ENCODE measurements around the gene REEP5. TPM values are rescaled to one million over a fixed set of nuclear protein-coding genes. Genes with fewer than 3 reads are reported as not detected.
A peak's percentile ranks its signal among the peaks of the same experiment; 100 is the strongest.
"Not testable (repeated sequence)": the region's sequence is repeated elsewhere in the genome, so short reads cannot be mapped to it uniquely, and the experiment has no call there.

REEP5 gene
- polyA plus RNA-seq, 2 donors, result 25.4 to 36.8 TPM

DNA sequence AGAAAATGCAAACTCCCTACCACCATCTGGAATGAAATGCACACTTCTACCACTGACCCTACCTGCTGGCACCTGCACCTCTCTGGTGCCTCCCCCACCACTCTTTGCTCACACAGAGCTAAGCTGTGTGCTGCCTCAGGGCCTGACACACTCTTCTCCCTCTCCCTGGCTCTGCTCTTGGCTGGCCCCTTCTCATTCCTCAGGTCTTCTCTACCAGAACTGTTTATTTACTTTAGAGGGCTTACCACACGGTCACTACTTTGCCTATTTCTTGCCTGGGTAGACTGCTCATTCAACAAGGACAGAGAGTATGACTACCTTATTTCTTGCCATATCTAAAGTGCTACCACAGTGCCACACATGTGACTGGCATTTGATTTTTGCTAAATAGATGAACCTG, 3.3 kb downstream of the REEP5 start:
- Histone ChIP-seq H3K9me3 (ENCODE audit: control insufficient read depth in 2 of 2, insufficient read depth in 1 of 2, low read depth in 1 of 2, low read length in 1 of 2) (no peaks in the 10 kb centered on the region), H3K4me1 (ENCODE audit: control insufficient read depth in 2 of 2, insufficient read depth in 2 of 2, low read length in 1 of 2) (peaks cover 2 to 5% of the 10 kb centered on the region in 2 donors), H3K27ac (ENCODE audit: low read depth in 2 of 2, low read length in 1 of 2) (no peak overlapping the region), H3K36me3 (ENCODE audit: control insufficient read depth in 2 of 2, insufficient read depth in 2 of 2, low read length in 1 of 2) (peaks cover 3% of the 10 kb centered on the region in 2 donors), H3K27me3 (ENCODE audit: control insufficient read depth in 1 of 2, insufficient read depth in 2 of 2, low read length in 2 of 2) (no peaks in the 10 kb centered on the region), H3K4me3 (ENCODE audit: low read depth in 1 of 2, low read length in 2 of 2) (no peak overlapping the region)
- WGBS, 2 donors, result 36 to 55% methylated on average over 1 of the region's 1 CpG

- Histone ChIP-seq H3K4me3 (ENCODE audit: low read depth in 1 of 2, low read length in 2 of 2) (no peak overlapping the region), H3K27ac (ENCODE audit: low read depth in 2 of 2, low read length in 1 of 2) (no peak overlapping the region), H3K9me3 (ENCODE audit: control insufficient read depth in 2 of 2, insufficient read depth in 1 of 2, low read depth in 1 of 2, low read length in 1 of 2) (no peaks in the 10 kb centered on the region), H3K36me3 (ENCODE audit: control insufficient read depth in 2 of 2, insufficient read depth in 2 of 2, low read length in 1 of 2) (peaks cover 3% of the 10 kb centered on the region in 2 donors), H3K27me3 (ENCODE audit: control insufficient read depth in 1 of 2, insufficient read depth in 2 of 2, low read length in 2 of 2) (no peaks in the 10 kb centered on the region), H3K4me1 (ENCODE audit: control insufficient read depth in 2 of 2, insufficient read depth in 2 of 2, low read length in 1 of 2) (peaks cover 2 to 5% of the 10 kb centered on the region in 2 donors)
- WGBS, 2 donors, result 65 to 75% methylated on average over 3 of the region's 3 CpGs
Observed at GRCh38 chr5:112918136-112918535, 3.9 kb downstream of the REEP5 start.

- H3K4me1 ChIP-seq (ENCODE audit: control insufficient read depth in 2 of 2, insufficient read depth in 2 of 2, low read length in 1 of 2), result peaks cover 2 to 5% of the 10 kb centered on the region in 2 donors
- no peaks in the 10 kb centered on the region for H3K9me3 ChIP-seq (ENCODE audit: control insufficient read depth in 2 of 2, insufficient read depth in 1 of 2, low read depth in 1 of 2, low read length in 1 of 2)
- no peaks in the 10 kb centered on the region for H3K27me3 ChIP-seq (ENCODE audit: control insufficient read depth in 1 of 2, insufficient read depth in 2 of 2, low read length in 2 of 2)
- 89 to 96% methylated on average over 2 of the region's 2 CpGs for WGBS, 2 donors
- H3K36me3 ChIP-seq (ENCODE audit: control insufficient read depth in 2 of 2, insufficient read depth in 2 of 2, low read length in 1 of 2), result peaks cover 3% of the 10 kb centered on the region in 2 donors
- no peak overlapping the region for H3K4me3 ChIP-seq (ENCODE audit: low read depth in 1 of 2, low read length in 2 of 2)
- H3K27ac ChIP-seq (ENCODE audit: low read depth in 2 of 2, low read length in 1 of 2), result no peak overlapping the region
Observed at GRCh38 chr5:112917453-112917995, 4.5 kb downstream of the REEP5 start.

- WGBS, 2 donors, result 48 to 56% methylated on average over 1 of the region's 1 CpG
- Histone ChIP-seq H3K4me1 (ENCODE audit: control insufficient read depth in 2 of 2, insufficient read depth in 2 of 2, low read length in 1 of 2) (peaks cover 2 to 5% of the 10 kb centered on the region in 2 donors), H3K27ac (ENCODE audit: low read depth in 2 of 2, low read length in 1 of 2) (no peak overlapping the region), H3K27me3 (ENCODE audit: control insufficient read depth in 1 of 2, insufficient read depth in 2 of 2, low read length in 2 of 2) (no peaks in the 10 kb centered on the region), H3K36me3 (ENCODE audit: control insufficient read depth in 2 of 2, insufficient read depth in 2 of 2, low read length in 1 of 2) (peaks cover 3% of the 10 kb centered on the region in 2 donors), H3K9me3 (ENCODE audit: control insufficient read depth in 2 of 2, insufficient read depth in 1 of 2, low read depth in 1 of 2, low read length in 1 of 2) (no peaks in the 10 kb centered on the region), H3K4me3 (ENCODE audit: low read depth in 1 of 2, low read length in 2 of 2) (no peak overlapping the region)
Observed at GRCh38 chr5:112915831-112916230, 6.2 kb downstream of the REEP5 start.

DNA sequence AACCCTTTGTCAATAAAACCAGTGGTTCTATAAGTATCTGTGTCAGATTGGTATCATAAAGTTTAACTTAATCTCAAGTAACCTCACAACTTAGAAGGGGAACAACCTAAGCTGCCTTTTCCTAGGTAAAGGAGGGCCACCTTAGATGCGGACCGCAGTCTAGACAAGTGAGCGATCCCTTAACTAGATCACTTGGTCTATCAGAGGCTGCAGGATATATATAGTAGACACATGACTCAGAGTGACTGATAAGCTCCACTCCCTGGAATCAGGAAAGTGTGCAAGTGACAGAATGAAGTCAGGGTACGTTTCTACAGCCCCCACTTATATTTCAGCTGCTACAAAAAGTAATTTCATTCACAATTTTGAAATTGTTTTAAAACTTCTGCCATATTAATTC, 7.4 kb downstream of the REEP5 start:
- Histone ChIP-seq H3K27ac (ENCODE audit: low read depth in 2 of 2, low read length in 1 of 2) (peak overlapping the region in 1 of 2 donors; percentile 13), H3K4me3 (ENCODE audit: low read depth in 1 of 2, low read length in 2 of 2) (no peak overlapping the region), H3K27me3 (ENCODE audit: control insufficient read depth in 1 of 2, insufficient read depth in 2 of 2, low read length in 2 of 2) (no peaks in the 10 kb centered on the region), H3K4me1 (ENCODE audit: control insufficient read depth in 2 of 2, insufficient read depth in 2 of 2, low read length in 1 of 2) (peaks cover 2 to 5% of the 10 kb centered on the region in 2 donors), H3K9me3 (ENCODE audit: control insufficient read depth in 2 of 2, insufficient read depth in 1 of 2, low read depth in 1 of 2, low read length in 1 of 2) (no peaks in the 10 kb centered on the region), H3K36me3 (ENCODE audit: control insufficient read depth in 2 of 2, insufficient read depth in 2 of 2, low read length in 1 of 2) (peaks cover 3 to 5% of the 10 kb centered on the region in 2 donors)
- 82 to 87% methylated on average over 4 of the region's 4 CpGs for WGBS, 2 donors

GRCh38 chr5:112910529-112910928, 11.5 kb downstream of the REEP5 start:
- Histone ChIP-seq H3K4me3 (ENCODE audit: low read depth in 1 of 2, low read length in 2 of 2) (no peak overlapping the region), H3K27me3 (ENCODE audit: control insufficient read depth in 1 of 2, insufficient read depth in 2 of 2, low read length in 2 of 2) (no peaks in the 10 kb centered on the region), H3K36me3 (ENCODE audit: control insufficient read depth in 2 of 2, insufficient read depth in 2 of 2, low read length in 1 of 2) (peaks cover 0 to 4% of the 10 kb centered on the region in 2 donors), H3K9me3 (ENCODE audit: control insufficient read depth in 2 of 2, insufficient read depth in 1 of 2, low read depth in 1 of 2, low read length in 1 of 2) (no peaks in the 10 kb centered on the region), H3K27ac (ENCODE audit: low read depth in 2 of 2, low read length in 1 of 2) (no peak overlapping the region), H3K4me1 (ENCODE audit: control insufficient read depth in 2 of 2, insufficient read depth in 2 of 2, low read length in 1 of 2) (no peaks in the 10 kb centered on the region)
- 89 to 100% methylated on average over 1 of the region's 1 CpG for WGBS, 2 donors

DNA sequence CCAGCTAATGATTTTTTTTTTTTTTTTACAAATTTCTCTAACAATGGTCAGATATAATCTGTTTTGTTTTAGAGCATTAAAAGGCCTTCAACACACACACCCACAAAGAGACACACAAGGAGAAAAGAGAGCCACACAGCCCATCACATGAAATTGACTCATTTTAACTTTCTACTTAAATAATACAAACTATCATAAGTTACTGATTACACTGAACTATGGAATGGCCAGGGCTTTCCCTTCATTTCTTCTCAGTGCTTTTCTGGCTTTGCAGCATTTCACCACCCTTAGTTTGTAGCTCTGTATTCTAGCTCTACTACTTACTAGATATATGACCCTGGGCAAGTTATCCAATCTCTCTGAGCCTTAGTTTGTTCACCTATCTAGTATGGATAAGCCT, 13.2 kb downstream of the REEP5 start:
- no peaks in the 10 kb centered on the region for H3K27me3 ChIP-seq (ENCODE audit: control insufficient read depth in 1 of 2, insufficient read depth in 2 of 2, low read length in 2 of 2)
- peaks cover 0 to 4% of the 10 kb centered on the region in 2 donors for H3K36me3 ChIP-seq (ENCODE audit: control insufficient read depth in 2 of 2, insufficient read depth in 2 of 2, low read length in 1 of 2)
- H3K27ac ChIP-seq (ENCODE audit: low read depth in 2 of 2, low read length in 1 of 2), result no peak overlapping the region
- H3K9me3 ChIP-seq (ENCODE audit: control insufficient read depth in 2 of 2, insufficient read depth in 1 of 2, low read depth in 1 of 2, low read length in 1 of 2), result no peaks in the 10 kb centered on the region
- H3K4me3 ChIP-seq (ENCODE audit: low read depth in 1 of 2, low read length in 2 of 2), result no peak overlapping the region
- H3K4me1 ChIP-seq (ENCODE audit: control insufficient read depth in 2 of 2, insufficient read depth in 2 of 2, low read length in 1 of 2), result no peaks in the 10 kb centered on the region

DNA sequence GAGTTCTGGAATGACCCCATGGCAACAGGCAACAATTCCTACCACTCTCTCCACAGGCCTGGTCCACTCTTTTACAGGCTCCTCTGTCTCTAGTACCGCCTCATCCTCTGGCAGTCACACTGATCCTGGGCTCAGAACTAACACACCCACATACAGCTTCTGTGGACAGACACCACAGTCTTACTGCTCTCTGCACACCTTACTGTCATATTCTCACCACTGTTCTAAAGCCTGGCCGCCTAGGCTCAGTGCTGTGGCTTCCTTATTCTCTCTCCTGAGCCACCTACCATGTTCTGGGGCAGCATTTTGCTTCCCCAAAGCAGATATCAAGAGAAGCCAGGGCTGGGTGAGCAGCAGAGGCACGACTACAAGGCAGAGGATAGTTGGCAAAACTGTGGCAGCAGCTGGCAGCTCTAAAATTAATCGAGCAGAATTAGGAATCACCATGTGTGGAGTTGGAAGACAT, 14.8 kb downstream of the REEP5 start:
- Histone ChIP-seq H3K4me3 (ENCODE audit: low read depth in 1 of 2, low read length in 2 of 2) (no peak overlapping the region), H3K9me3 (ENCODE audit: control insufficient read depth in 2 of 2, insufficient read depth in 1 of 2, low read depth in 1 of 2, low read length in 1 of 2) (no peaks in the 10 kb centered on the region), H3K27me3 (ENCODE audit: control insufficient read depth in 1 of 2, insufficient read depth in 2 of 2, low read length in 2 of 2) (no peaks in the 10 kb centered on the region), H3K4me1 (ENCODE audit: control insufficient read depth in 2 of 2, insufficient read depth in 2 of 2, low read length in 1 of 2) (no peaks in the 10 kb centered on the region), H3K27ac (ENCODE audit: low read depth in 2 of 2, low read length in 1 of 2) (no peak overlapping the region), H3K36me3 (ENCODE audit: control insufficient read depth in 2 of 2, insufficient read depth in 2 of 2, low read length in 1 of 2) (peaks cover 0 to 8% of the 10 kb centered on the region in 2 donors)
- WGBS, 2 donors, result 76 to 81% methylated on average over 4 of the region's 4 CpGs

- Histone ChIP-seq H3K9me3 (ENCODE audit: control insufficient read depth in 2 of 2, insufficient read depth in 1 of 2, low read depth in 1 of 2, low read length in 1 of 2) (no peaks in the 10 kb centered on the region), H3K27me3 (ENCODE audit: control insufficient read depth in 1 of 2, insufficient read depth in 2 of 2, low read length in 2 of 2) (no peaks in the 10 kb centered on the region), H3K36me3 (ENCODE audit: control insufficient read depth in 2 of 2, insufficient read depth in 2 of 2, low read length in 1 of 2) (peaks cover 0 to 9% of the 10 kb centered on the region in 2 donors), H3K27ac (ENCODE audit: low read depth in 2 of 2, low read length in 1 of 2) (no peak overlapping the region), H3K4me3 (ENCODE audit: low read depth in 1 of 2, low read length in 2 of 2) (no peak overlapping the region), H3K4me1 (ENCODE audit: control insufficient read depth in 2 of 2, insufficient read depth in 2 of 2, low read length in 1 of 2) (no peaks in the 10 kb centered on the region)
- 85 to 87% methylated on average over 3 of the region's 3 CpGs for WGBS, 2 donors
Observed at GRCh38 chr5:112906637-112907036, 15.4 kb downstream of the REEP5 start.

GRCh38 chr5:112904996-112905395, 17.0 kb downstream of the REEP5 start:
- WGBS, 2 donors, result 87 to 91% methylated on average over 3 of the region's 3 CpGs
- H3K36me3 ChIP-seq (ENCODE audit: control insufficient read depth in 2 of 2, insufficient read depth in 2 of 2, low read length in 1 of 2); H3K4me3 ChIP-seq (ENCODE audit: low read depth in 1 of 2, low read length in 2 of 2): not testable (repeated sequence)

More at GRCh38 chr5:112904996-112905395, 17.0 kb downstream of the REEP5 start:
- H3K4me1 ChIP-seq (ENCODE audit: control insufficient read depth in 2 of 2, insufficient read depth in 2 of 2, low read length in 1 of 2); H3K27ac ChIP-seq (ENCODE audit: low read depth in 2 of 2, low read length in 1 of 2); H3K9me3 ChIP-seq (ENCODE audit: control insufficient read depth in 2 of 2, insufficient read depth in 1 of 2, low read depth in 1 of 2, low read length in 1 of 2); H3K27me3 ChIP-seq (ENCODE audit: control insufficient read depth in 1 of 2, insufficient read depth in 2 of 2, low read length in 2 of 2): not testable (repeated sequence)
